IMR-90 (cell line): Measurements from ENCODE around the gene ARHGEF4. TPM values are rescaled to one million over a fixed set of nuclear protein-coding genes. Genes with fewer than 3 reads are reported as not detected.

Source experiments
- ATAC-seq: fragments of 200-7000 bp; cut with Tn5 transposase; 2 replicates; pipeline ENCODE4 v1.9.1; 2020; ENCODE audit warnings: low read depth, mild to moderate bottlenecking, moderate library complexity
- BruUV-seq: library from RNA; stranded (reverse); fragments of 400-500 nt; replicated peaks from 2 replicates; lab custom pipeline; 2021; lab: Mats Ljungman, UMichigan
- CTCF ChIA-PET: fragments of 300-600 bp; formaldehyde crosslinking; extraction: SDS; loops from one replicate; lab custom pipeline; 2021; ENCODE audit warnings: antibody characterized with exemption; lab: Yijun Ruan, JAX
- POLR2A ChIA-PET: fragments of 300-600 bp; sonication (Branson Sonifier 250); formaldehyde crosslinking; loops from one replicate; lab custom pipeline; 2022; ENCODE audit warnings: antibody characterized with exemption; ENCODE audit not compliant: unreplicated experiment; lab: Charles Lee
- DNase-seq: peaks from one replicate; pipeline ENCODE4 v3.0.0; 2013
- H2AFZ ChIP-seq: replicated peaks from 2 replicates; pipeline ENCODE3; 2013; ENCODE audit warnings: low read length, mild to moderate bottlenecking; ENCODE audit not compliant: poor library complexity
- H2AK5ac ChIP-seq: 2 replicates; pipeline ENCODE4 v1.6.1; 2013; ENCODE audit warnings: low read depth, low read length, inconsistent platforms
- H2AK9ac ChIP-seq: replicated peaks from 2 replicates; pipeline ENCODE3; 2013; ENCODE audit warnings: mild to moderate bottlenecking, low read depth, low read length, moderate library complexity; ENCODE audit not compliant: poor library complexity
- H2BK120ac ChIP-seq: 2 replicates; pipeline ENCODE4 v1.6.1; 2013; ENCODE audit warnings: low read depth, low read length, inconsistent platforms
- H2BK15ac ChIP-seq: 3 replicates; pipeline ENCODE4 v1.6.1; 2013; ENCODE audit warnings: low read depth, low read length, inconsistent platforms
- H2BK20ac ChIP-seq: 2 replicates; pipeline ENCODE4 v1.6.1; 2013; ENCODE audit warnings: low read depth, mild to moderate bottlenecking, inconsistent platforms, low read length, moderate library complexity
- H2BK5ac ChIP-seq: 2 replicates; pipeline ENCODE4 v1.6.1; 2013; ENCODE audit warnings: mild to moderate bottlenecking, low read depth, low read length, inconsistent platforms; ENCODE audit not compliant: poor library complexity, severe bottlenecking
- H3K14ac ChIP-seq: replicated peaks from 2 replicates; pipeline ENCODE4 v1.6.1; 2013; ENCODE audit warnings: low read depth, low read length, inconsistent platforms
- H3K18ac ChIP-seq: 2 replicates; pipeline ENCODE4 v1.6.1; 2013; ENCODE audit warnings: low read depth, low read length, control low read depth
- H3K23ac ChIP-seq: 2 replicates; pipeline ENCODE4 v1.6.1; 2013; ENCODE audit warnings: low read depth, low read length, inconsistent platforms
- H3K27ac ChIP-seq: 2 replicates; pipeline ENCODE4 v1.5.1; 2013; ENCODE audit warnings: mild to moderate bottlenecking, control low read depth, low read length; ENCODE audit not compliant: insufficient read depth
- H3K27me3 ChIP-seq: 2 replicates; pipeline ENCODE4 v1.6.1; 2013; ENCODE audit warnings: low read length; ENCODE audit not compliant: control insufficient read depth, insufficient read depth
- H3K36me3 ChIP-seq: 2 replicates; pipeline ENCODE4 v1.6.1; 2013; ENCODE audit warnings: low read length, mixed read lengths; ENCODE audit not compliant: control insufficient read depth, insufficient read depth
- H3K4ac ChIP-seq: 2 replicates; pipeline ENCODE4 v1.6.1; 2013; ENCODE audit warnings: low read depth, low read length, inconsistent platforms
- H3K4me1 ChIP-seq: 2 replicates; pipeline ENCODE4 v1.6.1; 2013; ENCODE audit warnings: low read length, mixed read lengths; ENCODE audit not compliant: control insufficient read depth, insufficient read depth
- H3K4me2 ChIP-seq: 2 replicates; pipeline ENCODE4 v1.6.1; 2013; ENCODE audit warnings: low read depth, mild to moderate bottlenecking, control low read depth, low read length, moderate library complexity
- H3K4me3 ChIP-seq: 2 replicates; pipeline ENCODE4 v1.5.1; 2013; ENCODE audit warnings: low read depth, mild to moderate bottlenecking, control low read depth, low read length, moderate library complexity; ENCODE audit not compliant: insufficient read depth
- H3K56ac ChIP-seq: 2 replicates; pipeline ENCODE4 v1.6.1; 2013; ENCODE audit warnings: low read length, inconsistent platforms; ENCODE audit not compliant: insufficient read depth; ENCODE audit errors: extremely low read depth
- H3K79me1 ChIP-seq, 2 experiments: 2 replicates each; pipeline ENCODE4 v1.6.1; 2013; ENCODE audit warnings: low read length in 2 of 2, inconsistent platforms in 1 of 2, low read depth in 1 of 2
- H3K9ac ChIP-seq: 2 replicates; pipeline ENCODE4 v1.6.1; 2013; ENCODE audit warnings: low read depth, low read length, control low read depth
- H3K9me1 ChIP-seq: 2 replicates; pipeline ENCODE4 v1.6.1; 2013; ENCODE audit warnings: low read length, inconsistent platforms; ENCODE audit not compliant: insufficient read depth
- H3K9me3 ChIP-seq: 2 replicates; pipeline ENCODE4 v1.6.1; 2013; ENCODE audit warnings: low read length; ENCODE audit not compliant: control insufficient read depth, insufficient read depth
- H4K20me1 ChIP-seq: 2 replicates; pipeline ENCODE4 v1.6.1; 2013; ENCODE audit warnings: low read length, inconsistent platforms; ENCODE audit not compliant: insufficient read depth
- H4K5ac ChIP-seq: 2 replicates; pipeline ENCODE4 v1.6.1; 2013; ENCODE audit warnings: mild to moderate bottlenecking, low read depth, low read length, control low read depth
- H4K8ac ChIP-seq, 2 experiments: 2 replicates each; pipeline ENCODE4 v1.6.1; 2013; ENCODE audit warnings: low read depth in 2 of 2, low read length in 2 of 2, control low read depth in 1 of 2, inconsistent platforms in 1 of 2
- H4K91ac ChIP-seq: 2 replicates; pipeline ENCODE4 v1.6.1; 2013; ENCODE audit warnings: low read depth, low read length, inconsistent platforms; ENCODE audit not compliant: insufficient read depth
- BHLHE40 ChIP-seq: fragments of 150-350 bp; IDR thresholded peaks from 2 replicates; pipeline ENCODE4 v1.6.1; 2016; ENCODE audit warnings: mild to moderate bottlenecking, low read depth, low read length
- CEBPB ChIP-seq: IDR thresholded peaks from 2 replicates; pipeline ENCODE4 v1.6.1; 2012; ENCODE audit warnings: low read depth, low read length, improper control_type of control experiment
- CHD1 ChIP-seq: IDR thresholded peaks from 2 replicates; pipeline ENCODE4 v1.6.1; 2012; ENCODE audit warnings: low read depth, low read length, improper control_type of control experiment
- CTCF ChIP-seq: conservative IDR thresholded peaks from 2 replicates; pipeline ENCODE4 v1.5.1; 2012; ENCODE audit warnings: mild to moderate bottlenecking, low read depth, low read length, improper control_type of control experiment
- MAFK ChIP-seq: IDR thresholded peaks from 2 replicates; pipeline ENCODE4 v1.6.1; 2012; ENCODE audit warnings: low read depth, low read length, improper control_type of control experiment
- MAZ ChIP-seq: IDR thresholded peaks from 2 replicates; pipeline ENCODE4 v1.6.1; 2012; ENCODE audit warnings: low read depth, mild to moderate bottlenecking, low read length, improper control_type of control experiment, moderate library complexity, borderline replicate concordance
- MXI1 ChIP-seq: IDR thresholded peaks from 2 replicates; pipeline ENCODE4 v1.6.1; 2012; ENCODE audit warnings: low read depth, mild to moderate bottlenecking, low read length, moderate library complexity, borderline replicate concordance
- NFE2L2 ChIP-seq: fragments of 150-350 bp; IDR thresholded peaks from 2 replicates; pipeline ENCODE4 v1.6.1; 2016; ENCODE audit warnings: low read depth, mild to moderate bottlenecking, low read length
- POLR2A ChIP-seq: IDR thresholded peaks from 2 replicates; pipeline ENCODE4 v1.6.1; 2012; ENCODE audit warnings: mild to moderate bottlenecking, low read depth, low read length
- RCOR1 ChIP-seq: IDR thresholded peaks from 2 replicates; pipeline ENCODE4 v1.6.1; 2012; ENCODE audit warnings: mild to moderate bottlenecking, low read length, improper control_type of control experiment; ENCODE audit not compliant: insufficient replicate concordance
- SMC3 ChIP-seq: fragments of 150-350 bp; IDR thresholded peaks from 2 replicates; pipeline ENCODE4 v1.6.1; 2016; ENCODE audit warnings: low read depth, mild to moderate bottlenecking, antibody characterized with exemption, low read length, moderate library complexity
- USF2 ChIP-seq: fragments of 150-350 bp; IDR thresholded peaks from 2 replicates; pipeline ENCODE4 v1.6.1; 2017; ENCODE audit warnings: mild to moderate bottlenecking, antibody characterized with exemption, low read length, low read depth
- WGBS, 2 experiments: methylation state at CpG; one replicate each; pipeline versions ENCODE4 v1.1.5 to v1.1.7; 2013; ENCODE audit warnings: missing lambda C conversion rate in 2 of 2; ENCODE audit not compliant: insufficient read length in 1 of 2; ENCODE audit errors: extremely low coverage in 2 of 2; 5-methylcytosine and 5-hydroxymethylcytosine counted together
- dilution Hi-C: fragments of 300-500 bp; cut with HindIII; formaldehyde crosslinking; loops from one replicate; pipeline ENCODE4 v1.14.3; 2018; ENCODE audit warnings: low sequenced_read_pairs; ENCODE audit not compliant: unreplicated experiment
- in situ Hi-C: fragments of 300-500 bp; cut with MboI; formaldehyde crosslinking; loops from 3 replicates; pipeline ENCODE4 v1.14.3; 2019; ENCODE audit warnings: low sequenced_read_pairs, inconsistent platforms, mixed read lengths
- intact Hi-C: fragments of 100-400 bp; cut with micrococcal nuclease; formaldehyde crosslinking; loops from 2 replicates; pipeline ENCODE4 v1.10.0; 2022
- polyA plus RNA-seq, 3 experiments: library from polyadenylated mRNA; depleted of rRNA; stranded (reverse); fragments of >200 nt; gene quantifications; 2 replicates each; pipeline ENCODE4 v1.2.3, GENCODE V29; 2012; ENCODE audit warnings: low replicate concordance in 1 of 3
- total RNA-seq: library from RNA; depleted of rRNA; stranded (reverse); fragments of >200 nt; gene quantifications from 2 replicates; pipeline ENCODE4 v1.2.3, GENCODE V29; 2012

ARHGEF4 gene
- total and polyA plus RNA-seq, 2 of the 4 experiments (the other 2 are of a cell fraction): 2.7 to 5.0 TPM

- 80% methylated on average over 1 of the region's 2 CpGs; no CpG with 5 or more reads in 1 of the 2 experiments for WGBS, 2 experiments
- no peak overlapping the region for H2AK5ac ChIP-seq
- H4K5ac ChIP-seq: no peak overlapping the region
- dilution Hi-C loops: no loop called here
- no peak overlapping the region for H2AK9ac ChIP-seq
- H2BK5ac ChIP-seq: no peak overlapping the region
- CTCF ChIA-PET: no interaction called here
- no peak overlapping the region for H4K8ac ChIP-seq
- no peak overlapping the region for H4K91ac ChIP-seq
- no peak overlapping the region for H2BK120ac ChIP-seq
- TF ChIP-seq MAFK (no peak), RCOR1 (no peak), BHLHE40 (no peak), MXI1 (no peak), NFE2L2 (no peak), USF2 (no peak), SMC3 (no peak), POLR2A (no peak), MAZ (no peak), CTCF (no peak), CHD1 (no peak), CEBPB (no peak)
- H3K9ac ChIP-seq: no peak overlapping the region
- H3K4me2 ChIP-seq: no peak overlapping the region
- H3K9me3 ChIP-seq: no peaks in the 10 kb centered on the region
- peaks cover 11% of the 10 kb centered on the region for H3K27me3 ChIP-seq
- no peak overlapping the region for H3K4ac ChIP-seq
- H3K27ac ChIP-seq: no peak overlapping the region
- no peaks in the 10 kb centered on the region for H3K79me1 ChIP-seq
- H3K18ac ChIP-seq: no peak overlapping the region
- no peak overlapping the region for H3K23ac ChIP-seq
- in situ Hi-C loops: no loop called here
- no peaks in the 10 kb centered on the region for H3K4me1 ChIP-seq
- H3K4me3 ChIP-seq: no peak overlapping the region
- intact Hi-C loops: no loop called here
- no peak overlapping the region for H2BK15ac ChIP-seq
- H4K20me1 ChIP-seq: no peaks in the 10 kb centered on the region
- H3K14ac ChIP-seq: no peak overlapping the region
- H3K9me1 ChIP-seq: no peaks in the 10 kb centered on the region
- ATAC-seq: no peak
- no peak overlapping the region for H2BK20ac ChIP-seq
- no peak overlapping the region for H3K56ac ChIP-seq
- H2AFZ ChIP-seq: no peak overlapping the region
- DNase-seq: no peak
- BruUV-seq: no TSS peak
- POLR2A ChIA-PET: no interaction called here
- no peaks in the 10 kb centered on the region for H3K36me3 ChIP-seq
Measured at GRCh38 chr2:131006561-131006960, 169.8 kb downstream of the ARHGEF4 start.
